Neural progenitor cell (in vitro differentiated cells): ENCODE results near the gene PRRC2A. TPM values are rescaled to one million over a fixed set of nuclear protein-coding genes. Genes with fewer than 3 reads are reported as not detected.

ENCODE experiments used
- DNase-seq: peaks from one replicate; pipeline ENCODE4 v3.0.0-alpha.2; 2016; ENCODE audit warnings: low spot score
- H2AFZ ChIP-seq: fragments of 200-600 bp; sonication (generic); replicated peaks from 2 replicates; pipeline ENCODE4 v1.6.1; 2016; ENCODE audit warnings: antibody characterized with exemption
- H3F3A ChIP-seq: fragments of 200-600 bp; sonication (generic); 2 replicates; pipeline ENCODE4 v1.6.1; 2016; ENCODE audit warnings: antibody characterized with exemption, low read depth
- H3K27ac ChIP-seq: fragments of 200-600 bp; sonication (generic); 2 replicates; pipeline ENCODE4 v1.5.1; 2016; ENCODE audit warnings: mild to moderate bottlenecking
- H3K27me3 ChIP-seq: fragments of 200-600 bp; sonication (generic); 2 replicates; pipeline ENCODE4 v1.6.1; 2016; ENCODE audit warnings: mild to moderate bottlenecking, moderate library complexity
- H3K36me3 ChIP-seq: fragments of 200-600 bp; sonication (generic); 2 replicates; pipeline ENCODE4 v1.5.1; 2016
- H3K4me1 ChIP-seq: fragments of 200-600 bp; sonication (generic); 2 replicates; pipeline ENCODE4 v1.6.1; 2016; ENCODE audit warnings: mixed run types
- H3K4me2 ChIP-seq: fragments of 200-600 bp; sonication (generic); 2 replicates; pipeline ENCODE4 v1.6.1; 2016
- H3K4me3 ChIP-seq: fragments of 200-600 bp; sonication (generic); 2 replicates; pipeline ENCODE4 v1.5.1; 2016
- H3K79me2 ChIP-seq: fragments of 200-600 bp; sonication (generic); 2 replicates; pipeline ENCODE4 v1.6.1; 2016; ENCODE audit warnings: low read depth
- H3K9ac ChIP-seq: fragments of 200-600 bp; sonication (generic); 2 replicates; pipeline ENCODE4 v1.6.1; 2016
- H3K9me3 ChIP-seq: fragments of 200-600 bp; sonication (generic); 2 replicates; pipeline ENCODE4 v1.5.1; 2016; ENCODE audit warnings: low read depth
- H4K20me1 ChIP-seq: fragments of 200-600 bp; sonication (generic); 2 replicates; pipeline ENCODE4 v1.6.1; 2016; ENCODE audit warnings: low read depth
- H3K27ac Mint-ChIP-seq: 3 replicates; pipeline ENCODE4 v1.8.0; 2021; ENCODE audit warnings: mixed read lengths
- H3K27me3 Mint-ChIP-seq: 2 replicates; pipeline ENCODE4 v1.8.0; 2022; ENCODE audit warnings: low read depth, mild to moderate bottlenecking, inconsistent platforms, moderate library complexity, mixed read lengths; ENCODE audit not compliant: insufficient read depth
- H3K36me3 Mint-ChIP-seq: 3 replicates; pipeline ENCODE4 v1.8.0; 2021; ENCODE audit warnings: mixed read lengths
- H3K4me1 Mint-ChIP-seq: 3 replicates; pipeline ENCODE4 v1.8.0; 2021; ENCODE audit warnings: mixed read lengths
- H3K4me3 Mint-ChIP-seq: 3 replicates; pipeline ENCODE4 v1.8.0; 2021; ENCODE audit warnings: mild to moderate bottlenecking, moderate library complexity, mixed read lengths
- H3K9me3 Mint-ChIP-seq: 3 replicates; pipeline ENCODE4 v1.8.0; 2020; ENCODE audit warnings: mixed read lengths
- CTCF ChIP-seq: fragments of 200-600 bp; sonication (generic); IDR thresholded peaks from 2 replicates; pipeline ENCODE4 v1.5.1; 2017; ENCODE audit warnings: antibody characterized with exemption, mild to moderate bottlenecking
- EZH2 ChIP-seq: fragments of 200-600 bp; sonication (generic); IDR thresholded peaks from 2 replicates; pipeline ENCODE4 v1.6.1; 2017; ENCODE audit warnings: antibody characterized with exemption, mild to moderate bottlenecking, moderate library complexity
- EZH2phosphoT487 ChIP-seq: fragments of 200-600 bp; sonication (generic); IDR thresholded peaks from 2 replicates; pipeline ENCODE4 v1.6.1; 2017; ENCODE audit warnings: antibody characterized with exemption
- total RNA-seq: library from RNA; depleted of rRNA; stranded (reverse); fragments of >200 nt; gene quantifications from 2 replicates; pipeline ENCODE4 v1.2.3, GENCODE V29; 2015; ENCODE audit warnings: low replicate concordance

Gene PRRC2A
- total RNA-seq, 1 donor from 2014 or later: 55.5 TPM

GRCh38 chr6:31655349-31656237 lies 35.1 kb downstream of the PRRC2A start, which contains the start of gene APOM:
Gene APOM, plus strand, starts transcription at chr6:31655894. Its CDS starts 73 bp downstream, at chr6:31655967.
- peaks cover 59% of the 10 kb centered on the region for H3K79me2 ChIP-seq
- H3K4me2 ChIP-seq: no peak within 1 kb of the TSS
- DNase-seq: no peak
- Mint-ChIP-seq H3K4me3 (peak within 1 kb of the TSS; percentile 48), H3K27ac (no peak within 1 kb of the TSS), H3K9me3 (no peaks in the 10 kb centered on the region), H3K27me3 (peaks cover 12% of the 10 kb centered on the region), H3K4me1 (peaks cover 50% of the 10 kb centered on the region), H3K36me3 (peaks cover 26% of the 10 kb centered on the region)
- no peak within 1 kb of the TSS for H3K4me3 ChIP-seq
- H3K4me1 ChIP-seq: peaks cover 25% of the 10 kb centered on the region
- H4K20me1 ChIP-seq: peaks cover 16% of the 10 kb centered on the region
- H3K27ac ChIP-seq: no peak within 1 kb of the TSS
- peaks cover 43% of the 10 kb centered on the region for H3F3A ChIP-seq
- H3K9me3 ChIP-seq: no peaks in the 10 kb centered on the region
- no peak for TF ChIP-seq EZH2phosphoT487
- no peak for TF ChIP-seq EZH2
- H3K9ac ChIP-seq: no peak within 1 kb of the TSS
- no peaks in the 10 kb centered on the region for H3K27me3 ChIP-seq
- H2AFZ ChIP-seq: no peak within 1 kb of the TSS
- peaks cover 5% of the 10 kb centered on the region for H3K36me3 ChIP-seq

GRCh38 chr6:31657406-31658157 lies 37.1 kb downstream of the PRRC2A start:
- Histone ChIP-seq H3K9ac (no peak overlapping the region), H3K36me3 (no peaks in the 10 kb centered on the region), H3K79me2 (peaks cover 50% of the 10 kb centered on the region), H3K4me3 (no peak overlapping the region), H3K9me3 (no peaks in the 10 kb centered on the region), H3K27ac (no peak overlapping the region), H3K27me3 (no peaks in the 10 kb centered on the region), H3K4me1 (peaks cover 19% of the 10 kb centered on the region), H3K4me2 (no peak overlapping the region), H4K20me1 (peaks cover 10% of the 10 kb centered on the region), H3F3A (peaks cover 39% of the 10 kb centered on the region), H2AFZ (no peak overlapping the region)
- Mint-ChIP-seq H3K27ac (no peak overlapping the region), H3K4me1 (peaks cover 50% of the 10 kb centered on the region), H3K4me3 (peak overlapping the region; percentile 92), H3K27me3 (peaks cover 6% of the 10 kb centered on the region), H3K9me3 (no peaks in the 10 kb centered on the region), H3K36me3 (peaks cover 21% of the 10 kb centered on the region)
- DNase-seq: no peak
- TF ChIP-seq EZH2 (no peak), EZH2phosphoT487 (no peak), CTCF (no peak)

- Mint-ChIP-seq H3K27ac (peak overlapping the region; percentile 94), H3K27me3 (peaks cover 4% of the 10 kb centered on the region)
These were observed 37.7 kb downstream of the PRRC2A start for GRCh38 chr6:31658158-31658688.

More at GRCh38 chr6:31658158-31658688, 37.7 kb downstream of the PRRC2A start:
- peak overlapping the region; percentile 92 for H3K4me3 Mint-ChIP-seq
- Histone ChIP-seq H3K27me3 (no peaks in the 10 kb centered on the region), H3K36me3 (no peaks in the 10 kb centered on the region), H3F3A (peaks cover 36% of the 10 kb centered on the region), H3K4me3 (no peak overlapping the region), H3K27ac (no peak overlapping the region), H3K79me2 (peaks cover 55% of the 10 kb centered on the region), H3K4me2 (peak overlapping the region; percentile 4), H2AFZ (no peak overlapping the region), H3K9me3 (no peaks in the 10 kb centered on the region), H3K4me1 (peaks cover 20% of the 10 kb centered on the region), H3K9ac (no peak overlapping the region), H4K20me1 (peaks cover 10% of the 10 kb centered on the region)
- H3K4me1 Mint-ChIP-seq: peaks cover 50% of the 10 kb centered on the region
- no peak for DNase-seq
- H3K36me3 Mint-ChIP-seq: peaks cover 23% of the 10 kb centered on the region
- no peak for TF ChIP-seq EZH2phosphoT487
- no peak for TF ChIP-seq CTCF
- TF ChIP-seq EZH2: no peak
- H3K9me3 Mint-ChIP-seq: no peaks in the 10 kb centered on the region
